Right cardiac atrium (tissue), 5 donors: ENCODE results near the gene KRTAP5-3. TPM values are rescaled to one million over a fixed set of nuclear protein-coding genes. Genes with fewer than 3 reads are reported as not detected.
"Not testable (repeated sequence)": the region's sequence is repeated elsewhere in the genome, so short reads cannot be mapped to it uniquely, and the experiment has no call there.

Experiments
- ATAC-seq, 2 donors: fragments of 200-7000 bp; cut with Tn5 transposase; one replicate each; pipeline versions ENCODE4 v1.8.0 to v1.9.1; 2020; ENCODE audit warnings: moderate library complexity in 2 of 2, mild to moderate bottlenecking in 1 of 2
- DNase-seq, 3 donors: peaks; one replicate each; pipeline ENCODE4 v3.0.0-alpha.2; 2020
- H3K27ac ChIP-seq: one replicate; pipeline ENCODE4 v1.5.1; 2013; ENCODE audit warnings: mild to moderate bottlenecking, low read length, control low read depth, moderate library complexity
- H3K27me3 ChIP-seq: one replicate; pipeline ENCODE4 v1.6.1; 2013; ENCODE audit not compliant: control insufficient read depth, insufficient read depth
- H3K4me1 ChIP-seq: one replicate; pipeline ENCODE4 v1.6.1; 2013; ENCODE audit warnings: low read length; ENCODE audit not compliant: control insufficient read depth, insufficient read depth
- H3K4me3 ChIP-seq: one replicate; pipeline ENCODE4 v1.5.1; 2013; ENCODE audit warnings: low read length, control low read depth
- H3K9me3 ChIP-seq: one replicate; pipeline ENCODE4 v1.6.1; 2013; ENCODE audit warnings: low read length; ENCODE audit not compliant: control insufficient read depth
- WGBS: extraction: QIAGEN DNeasy Blood & Tissue Kit; methylation state at CpG from one replicate; pipeline ENCODE4 v1.1.7; 2013; 5-methylcytosine and 5-hydroxymethylcytosine counted together
- intact Hi-C, 4 donors: fragments of 100-400 bp; cut with DNase I; formaldehyde crosslinking; loops; one replicate each; pipeline versions ENCODE4 v1.11.0 to v1.14.0; 2022 to 2023
- polyA plus RNA-seq: library from polyadenylated mRNA; stranded (reverse); fragments of 200-250 nt; gene quantifications from one replicate; pipeline ENCODE4 v1.2.3, GENCODE V29; 2013
- total RNA-seq, 4 donors: library from RNA; stranded (reverse); fragmentation: NEBNext Ultra II Directional; extraction: Animal tissue kit (Norgen Biotek cat#: 25700); gene quantifications; one replicate each; pipeline ENCODE4 v1.2.1, GENCODE V29; 2021
- donor health status: healthy with polysubstance abuse.
- donor health status: DM: no; HTN: yes; CAD: no.
- donor health status: DM: no; HTN: no; CAD: no.
- donor health status: DM: no; HTN: yes; CAD: no; lungs with severe emphysema.
- donor health status: DM: yes; HTN: yes; CAD: no.

Gene KRTAP5-3
- total and polyA plus RNA-seq, 5 donors = not detected

- intact Hi-C loops = no loop called here
- no peak overlapping the region for H3K27ac ChIP-seq
- no peak for DNase-seq
- no peak for ATAC-seq
- 86% methylated on average over 10 of the region's 10 CpGs for WGBS
- H3K27me3 ChIP-seq = no peaks in the 10 kb centered on the region
- H3K9me3 ChIP-seq = no peaks in the 10 kb centered on the region
- no peak overlapping the region for H3K4me3 ChIP-seq
- H3K4me1 ChIP-seq = no peaks in the 10 kb centered on the region
Observed at GRCh38 chr11:1597331-1597993, 10.8 kb downstream of the KRTAP5-3 start.

GRCh38 chr11:1596576-1597121 is 11.6 kb downstream of the KRTAP5-3 start:
- H3K4me3 ChIP-seq, H3K9me3 ChIP-seq, intact Hi-C loops, H3K27ac ChIP-seq, H3K27me3 ChIP-seq, DNase-seq, H3K4me1 ChIP-seq: not testable (repeated sequence)
- peak in 1 of 2 donors; percentile 19 for ATAC-seq
- WGBS = 61% methylated on average over 19 of the region's 19 CpGs

- H3K27ac ChIP-seq, H3K27me3 ChIP-seq, H3K9me3 ChIP-seq, H3K4me1 ChIP-seq, DNase-seq, H3K4me3 ChIP-seq, intact Hi-C loops: not testable (repeated sequence)
- 44% methylated on average over 11 of the region's 11 CpGs for WGBS
- peak in 1 of 2 donors; percentile 11 for ATAC-seq
Observed at GRCh38 chr11:1595994-1596575, 12.2 kb downstream of the KRTAP5-3 start.

GRCh38 chr11:1592628-1593027 is 15.6 kb downstream of the KRTAP5-3 start:
- H3K27ac ChIP-seq = no peak overlapping the region
- ATAC-seq = no peak
- intact Hi-C loops = no loop called here
- peaks cover 3% of the 10 kb centered on the region for H3K4me1 ChIP-seq
- no peak overlapping the region for H3K4me3 ChIP-seq
- 85% methylated on average over 9 of the region's 9 CpGs for WGBS
- H3K9me3 ChIP-seq = no peaks in the 10 kb centered on the region
- H3K27me3 ChIP-seq = no peaks in the 10 kb centered on the region
- no peak for DNase-seq

- Histone ChIP-seq H3K4me3 (no peak overlapping the region), H3K27ac (no peak overlapping the region), H3K27me3 (no peaks in the 10 kb centered on the region), H3K9me3 (no peaks in the 10 kb centered on the region), H3K4me1 (peaks cover 3% of the 10 kb centered on the region)
- 88% methylated on average over 6 of the region's 6 CpGs for WGBS
- ATAC-seq = no peak
- intact Hi-C loops = no loop called here
- no peak for DNase-seq
Observed at GRCh38 chr11:1589996-1590395, 18.3 kb downstream of the KRTAP5-3 start.

- H3K9me3 ChIP-seq, intact Hi-C loops, H3K4me3 ChIP-seq, H3K4me1 ChIP-seq, H3K27me3 ChIP-seq, DNase-seq: not testable (repeated sequence)
- H3K27ac ChIP-seq = peak overlapping the region; percentile 27
- WGBS = 38% methylated on average over 8 of the region's 10 CpGs
- peak; percentile 41 to 51 for ATAC-seq
Observed at GRCh38 chr11:1589191-1589963, 18.9 kb downstream of the KRTAP5-3 start.

- H3K4me1 ChIP-seq = peaks cover 3% of the 10 kb centered on the region
- no peak overlapping the region for H3K27ac ChIP-seq
- no peaks in the 10 kb centered on the region for H3K27me3 ChIP-seq
- H3K4me3 ChIP-seq = no peak overlapping the region
- WGBS = 91% methylated on average over 2 of the region's 2 CpGs
- H3K9me3 ChIP-seq = no peaks in the 10 kb centered on the region
- intact Hi-C loops = no loop called here
- no peak for DNase-seq
- no peak for ATAC-seq
Observed at GRCh38 chr11:1586699-1587098, 21.6 kb downstream of the KRTAP5-3 start.

- intact Hi-C loops, H3K27ac ChIP-seq, H3K4me1 ChIP-seq, ATAC-seq, DNase-seq, H3K27me3 ChIP-seq, H3K4me3 ChIP-seq, H3K9me3 ChIP-seq: not testable (repeated sequence)
- 81% methylated on average over 9 of the region's 9 CpGs for WGBS
Observed at GRCh38 chr11:1584661-1585370, 23.4 kb downstream of the KRTAP5-3 start, which contains the start of gene KRTAP5-1. KRTAP5-1 (minus strand) TSS chr11:1585283; CDS start chr11:1585249, 34 bp downstream.

- H3K4me3 ChIP-seq, intact Hi-C loops, H3K27me3 ChIP-seq, H3K9me3 ChIP-seq, ATAC-seq, DNase-seq, H3K4me1 ChIP-seq, H3K27ac ChIP-seq: not testable (repeated sequence)
- 80% methylated on average over 2 of the region's 2 CpGs for WGBS
Observed at GRCh38 chr11:1582909-1583308, 25.4 kb downstream of the KRTAP5-3 start.

GRCh38 chr11:1581976-1582375 is 26.3 kb downstream of the KRTAP5-3 start:
- ATAC-seq = no peak
- WGBS = 91% methylated on average over 9 of the region's 9 CpGs
- intact Hi-C loops = no loop called here

More at GRCh38 chr11:1581976-1582375, 26.3 kb downstream of the KRTAP5-3 start:
- no peak for DNase-seq
- H3K9me3 ChIP-seq = peaks cover 4% of the 10 kb centered on the region
- H3K4me1 ChIP-seq = no peaks in the 10 kb centered on the region
- H3K27me3 ChIP-seq = no peaks in the 10 kb centered on the region
- H3K4me3 ChIP-seq = no peak overlapping the region
- H3K27ac ChIP-seq = no peak overlapping the region
